KMS-11 (cell line): Measurements from ENCODE around the gene SLC25A36.
"Not testable (repeated sequence)": the region's sequence is repeated elsewhere in the genome, so short reads cannot be mapped to it uniquely, and the experiment has no call there.

Experiments
- H2AFZ ChIP-seq: fragments of 200-600 bp; sonication (generic); 2 replicates; pipeline ENCODE4 v1.6.1; 2016; ENCODE audit warnings: antibody characterized with exemption, mixed run types, low read depth
- H3K27ac ChIP-seq: fragments of 200-600 bp; sonication (generic); 2 replicates; pipeline ENCODE4 v1.6.1; 2016; ENCODE audit warnings: mild to moderate bottlenecking, mixed run types
- H3K27me3 ChIP-seq: fragments of 200-600 bp; sonication (generic); 2 replicates; pipeline ENCODE4 v1.6.1; 2017; ENCODE audit warnings: mild to moderate bottlenecking, low read depth, mixed run types, moderate library complexity; ENCODE audit not compliant: insufficient read depth
- H3K36me3 ChIP-seq: fragments of 200-600 bp; sonication (generic); 2 replicates; pipeline ENCODE4 v1.6.1; 2017; ENCODE audit warnings: mild to moderate bottlenecking, mixed run types; ENCODE audit not compliant: insufficient read depth
- H3K4me1 ChIP-seq: fragments of 200-600 bp; sonication (generic); 2 replicates; pipeline ENCODE4 v1.6.1; 2016; ENCODE audit warnings: mild to moderate bottlenecking, low read depth, mixed run types; ENCODE audit not compliant: poor library complexity, severe bottlenecking
- H3K4me2 ChIP-seq: fragments of 200-600 bp; sonication (generic); 2 replicates; pipeline ENCODE4 v1.7.0; 2016; ENCODE audit warnings: mild to moderate bottlenecking, mixed run types
- H3K4me3 ChIP-seq: fragments of 200-600 bp; sonication (generic); IDR thresholded peaks from 2 replicates; pipeline ENCODE4 v1.6.1; 2017; ENCODE audit warnings: low read depth, low read length, mixed read lengths; ENCODE audit not compliant: insufficient read depth
- H3K79me2 ChIP-seq: fragments of 200-600 bp; sonication (generic); 2 replicates; pipeline ENCODE4 v1.6.1; 2016; ENCODE audit warnings: low read depth, mixed run types; ENCODE audit not compliant: insufficient read depth
- H3K9ac ChIP-seq: fragments of 200-600 bp; sonication (generic); 2 replicates; pipeline ENCODE4 v1.6.1; 2016; ENCODE audit warnings: mild to moderate bottlenecking, mixed run types
- H4K20me1 ChIP-seq: fragments of 200-600 bp; sonication (generic); 2 replicates; pipeline ENCODE4 v1.6.1; 2016; ENCODE audit warnings: mild to moderate bottlenecking, mixed run types; ENCODE audit not compliant: insufficient read depth
- TF ChIP-seq, protein P1 (sequence below): fragments of 200-600 bp; sonication (generic); conservative IDR thresholded peaks from 2 replicates; pipeline ENCODE4 v1.6.1; 2017; ENCODE audit warnings: low read depth, mild to moderate bottlenecking, antibody characterized with exemption, low read length, moderate library complexity, mixed read lengths

Gene SLC25A36

DNA sequence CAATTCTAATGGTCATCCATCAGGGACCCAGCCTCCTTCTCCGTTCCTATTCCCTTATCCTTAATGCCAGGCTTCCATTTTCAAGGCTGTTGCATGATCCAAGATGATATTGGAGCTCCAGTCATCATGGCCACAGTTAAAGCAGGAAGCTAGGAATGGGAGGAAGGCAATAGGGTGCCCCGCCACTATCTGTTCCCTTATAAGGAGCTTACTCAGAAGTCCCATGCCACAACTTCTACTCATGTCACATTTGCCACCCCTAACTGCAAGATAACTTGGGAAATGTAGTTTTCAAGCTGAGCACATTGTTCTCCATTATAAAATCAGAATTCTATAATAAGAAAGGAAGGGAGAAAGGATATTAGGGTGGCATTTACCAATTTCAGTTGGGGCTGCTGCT is 70.9 kb downstream of the SLC25A36 start:
- no peak overlapping the region for H3K4me2 ChIP-seq
- no peaks in the 10 kb centered on the region for H3K27me3 ChIP-seq
- no peak overlapping the region for H3K9ac ChIP-seq
- TF ChIP-seq, protein P1, sequence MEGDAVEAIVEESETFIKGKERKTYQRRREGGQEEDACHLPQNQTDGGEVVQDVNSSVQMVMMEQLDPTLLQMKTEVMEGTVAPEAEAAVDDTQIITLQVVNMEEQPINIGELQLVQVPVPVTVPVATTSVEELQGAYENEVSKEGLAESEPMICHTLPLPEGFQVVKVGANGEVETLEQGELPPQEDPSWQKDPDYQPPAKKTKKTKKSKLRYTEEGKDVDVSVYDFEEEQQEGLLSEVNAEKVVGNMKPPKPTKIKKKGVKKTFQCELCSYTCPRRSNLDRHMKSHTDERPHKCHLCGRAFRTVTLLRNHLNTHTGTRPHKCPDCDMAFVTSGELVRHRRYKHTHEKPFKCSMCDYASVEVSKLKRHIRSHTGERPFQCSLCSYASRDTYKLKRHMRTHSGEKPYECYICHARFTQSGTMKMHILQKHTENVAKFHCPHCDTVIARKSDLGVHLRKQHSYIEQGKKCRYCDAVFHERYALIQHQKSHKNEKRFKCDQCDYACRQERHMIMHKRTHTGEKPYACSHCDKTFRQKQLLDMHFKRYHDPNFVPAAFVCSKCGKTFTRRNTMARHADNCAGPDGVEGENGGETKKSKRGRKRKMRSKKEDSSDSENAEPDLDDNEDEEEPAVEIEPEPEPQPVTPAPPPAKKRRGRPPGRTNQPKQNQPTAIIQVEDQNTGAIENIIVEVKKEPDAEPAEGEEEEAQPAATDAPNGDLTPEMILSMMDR, result no peak
- no peaks in the 10 kb centered on the region for H3K79me2 ChIP-seq
- H3K4me3 ChIP-seq, result no peak overlapping the region
- H3K4me1 ChIP-seq, result no peaks in the 10 kb centered on the region
- H4K20me1 ChIP-seq, result no peaks in the 10 kb centered on the region
- H3K27ac ChIP-seq, result no peak overlapping the region
- no peak overlapping the region for H2AFZ ChIP-seq
- no peaks in the 10 kb centered on the region for H3K36me3 ChIP-seq

GRCh38 chr3:141015481-141015880 is 73.8 kb downstream of the SLC25A36 start:
- TF ChIP-seq, protein P1, result no peak
- H3K27ac ChIP-seq, result no peak overlapping the region
- no peaks in the 10 kb centered on the region for H3K27me3 ChIP-seq
- H3K4me3 ChIP-seq, result no peak overlapping the region
- no peaks in the 10 kb centered on the region for H3K4me1 ChIP-seq
- no peak overlapping the region for H3K9ac ChIP-seq
- no peaks in the 10 kb centered on the region for H3K79me2 ChIP-seq
- H4K20me1 ChIP-seq, result no peaks in the 10 kb centered on the region
- H3K36me3 ChIP-seq, result no peaks in the 10 kb centered on the region
- H3K4me2 ChIP-seq, result no peak overlapping the region
- no peak overlapping the region for H2AFZ ChIP-seq

DNA sequence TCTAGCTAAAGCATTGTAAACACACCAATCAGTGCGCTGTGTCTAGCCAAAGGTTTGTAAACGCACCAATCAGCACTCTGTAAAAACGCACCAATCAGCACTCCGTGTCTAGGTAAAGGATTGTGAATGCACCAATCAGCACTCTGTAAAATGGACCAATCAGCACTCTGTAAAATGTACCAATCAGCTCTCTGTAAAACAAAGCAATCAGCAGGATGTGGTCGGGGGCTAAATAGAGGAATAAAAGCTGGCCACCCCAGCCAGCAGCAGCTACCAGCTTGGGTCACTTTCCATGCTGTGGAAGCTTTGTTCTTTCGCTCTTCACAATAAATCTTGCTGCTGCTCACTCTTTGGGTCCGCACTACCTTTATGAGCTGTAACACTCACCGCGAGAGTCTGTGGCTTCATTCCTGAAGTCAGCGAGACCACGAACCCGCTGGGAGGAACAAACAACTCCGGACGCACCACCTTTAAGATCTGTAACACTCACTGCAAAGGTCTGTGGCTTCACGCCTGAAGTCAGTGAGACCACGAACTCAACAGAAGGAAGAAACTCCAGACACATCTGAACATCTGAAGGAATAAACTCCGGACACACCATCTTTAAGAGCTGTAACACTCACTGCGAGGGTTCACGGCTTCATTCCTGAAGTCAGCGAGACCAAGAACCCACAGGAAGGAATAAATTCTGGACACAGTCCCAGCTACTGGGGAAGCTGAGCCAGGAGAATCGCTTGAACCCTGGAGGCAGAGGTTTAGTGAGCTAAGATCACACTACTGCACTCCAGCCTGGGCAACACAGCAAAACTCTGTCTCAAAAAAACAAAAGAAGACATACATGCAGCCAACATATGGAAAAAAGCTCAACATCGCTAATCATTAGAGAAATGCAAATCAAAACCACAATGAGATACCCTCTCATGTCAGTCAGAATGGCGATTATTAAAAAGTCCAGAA is 76.0 kb downstream of the SLC25A36 start:
- H3K9ac ChIP-seq, H3K4me2 ChIP-seq, H3K27ac ChIP-seq, H3K79me2 ChIP-seq, H3K4me3 ChIP-seq, H3K36me3 ChIP-seq, H3K4me1 ChIP-seq, H2AFZ ChIP-seq, H3K27me3 ChIP-seq, H4K20me1 ChIP-seq: not testable (repeated sequence)

DNA sequence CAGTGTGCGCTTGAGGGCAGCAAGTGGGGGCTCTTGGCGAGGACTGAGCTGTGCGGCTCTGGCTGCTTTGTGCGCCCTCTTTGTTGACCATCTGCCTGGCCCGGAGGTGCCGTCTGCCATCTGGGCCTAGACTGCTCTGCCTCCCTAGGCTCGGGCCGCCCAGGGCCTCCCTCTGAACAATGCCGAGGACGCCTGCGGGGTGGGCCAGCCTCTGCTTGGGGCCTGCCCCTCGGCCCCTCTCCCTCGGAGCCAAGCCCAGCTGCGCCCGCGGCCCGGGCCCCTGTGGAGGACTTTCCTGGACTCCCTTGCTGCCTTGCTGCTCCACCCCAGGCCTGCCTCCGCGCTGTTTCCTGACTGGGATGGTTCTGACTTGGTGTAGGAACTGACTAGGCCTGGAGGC is 77.6 kb downstream of the SLC25A36 start:
- Histone ChIP-seq H4K20me1 (no peaks in the 10 kb centered on the region), H3K9ac (no peak overlapping the region), H2AFZ (no peak overlapping the region), H3K79me2 (no peaks in the 10 kb centered on the region), H3K4me1 (no peaks in the 10 kb centered on the region), H3K27me3 (no peaks in the 10 kb centered on the region), H3K27ac (no peak overlapping the region), H3K4me2 (no peak overlapping the region), H3K36me3 (no peaks in the 10 kb centered on the region), H3K4me3 (no peak overlapping the region)
- TF ChIP-seq, protein P1, result no peak
